ENCODE measurements around the gene DMRT3.
"Not testable (repeated sequence)": the region's sequence is repeated elsewhere in the genome, so short reads cannot be mapped to it uniquely, and the experiment has no call there.

Gene DMRT3

GRCh38 chr9:976943-977837 is 735 bp downstream of the DMRT3 start:
- H3K4me3 Mint-ChIP-seq = no peak overlapping the region
- H3K4me1 Mint-ChIP-seq = peaks cover 12% of the 10 kb centered on the region
- H3K27me3 Mint-ChIP-seq = peaks cover 83% of the 10 kb centered on the region
- H3K27ac Mint-ChIP-seq = no peak overlapping the region
- ATAC-seq (no peak), DNase-seq (no peak)
- H3K36me3 Mint-ChIP-seq (ENCODE audit: low read depth) = no peaks in the 10 kb centered on the region
- no peaks in the 10 kb centered on the region for H3K9me3 Mint-ChIP-seq

GRCh38 chr9:977838-978830 is 1.7 kb downstream of the DMRT3 start:
- Mint-ChIP-seq H3K27ac (peak overlapping the region; percentile 15), H3K4me3 (no peak overlapping the region), H3K4me1 (peaks cover 12% of the 10 kb centered on the region), H3K36me3 (ENCODE audit: low read depth) (no peaks in the 10 kb centered on the region), H3K27me3 (peaks cover 86% of the 10 kb centered on the region), H3K9me3 (no peaks in the 10 kb centered on the region)
- DNase-seq = no peak
- ATAC-seq = no peak

- Mint-ChIP-seq H3K4me1 (peaks cover 5% of the 10 kb centered on the region), H3K27me3 (peaks cover 82% of the 10 kb centered on the region), H3K9me3 (no peaks in the 10 kb centered on the region), H3K27ac (no peak overlapping the region), H3K36me3 (ENCODE audit: low read depth) (no peaks in the 10 kb centered on the region), H3K4me3 (no peak overlapping the region)
- ATAC-seq (no peak), DNase-seq (no peak)
Measured at GRCh38 chr9:979983-980382, 3.5 kb downstream of the DMRT3 start.

GRCh38 chr9:980640-981039 is 4.2 kb downstream of the DMRT3 start:
- DNase-seq (no peak), ATAC-seq (no peak)
- H3K27me3 Mint-ChIP-seq = peaks cover 79% of the 10 kb centered on the region
- H3K36me3 Mint-ChIP-seq (ENCODE audit: low read depth) = no peaks in the 10 kb centered on the region
- H3K9me3 Mint-ChIP-seq = no peaks in the 10 kb centered on the region
- no peak overlapping the region for H3K27ac Mint-ChIP-seq
- no peak overlapping the region for H3K4me3 Mint-ChIP-seq
- H3K4me1 Mint-ChIP-seq = peaks cover 4% of the 10 kb centered on the region

GRCh38 chr9:981491-981898 is 5.0 kb downstream of the DMRT3 start:
- Mint-ChIP-seq H3K27ac (no peak overlapping the region), H3K4me3 (no peak overlapping the region), H3K9me3 (no peaks in the 10 kb centered on the region), H3K27me3 (peaks cover 79% of the 10 kb centered on the region), H3K4me1 (no peaks in the 10 kb centered on the region), H3K36me3 (ENCODE audit: low read depth) (no peaks in the 10 kb centered on the region)
- ATAC-seq = no peak
- no peak for DNase-seq

GRCh38 chr9:982394-983230 is 6.2 kb downstream of the DMRT3 start:
- H3K27ac Mint-ChIP-seq = no peak overlapping the region
- no peak overlapping the region for H3K4me3 Mint-ChIP-seq
- no peaks in the 10 kb centered on the region for H3K4me1 Mint-ChIP-seq
- H3K27me3 Mint-ChIP-seq = peaks cover 80% of the 10 kb centered on the region
- no peaks in the 10 kb centered on the region for H3K36me3 Mint-ChIP-seq (ENCODE audit: low read depth)
- no peaks in the 10 kb centered on the region for H3K9me3 Mint-ChIP-seq
- no peak for DNase-seq
- ATAC-seq = no peak

GRCh38 chr9:994005-994404 is 17.6 kb downstream of the DMRT3 start:
- Mint-ChIP-seq H3K9me3 (no peaks in the 10 kb centered on the region), H3K4me3 (no peak overlapping the region), H3K27ac (no peak overlapping the region), H3K36me3 (ENCODE audit: low read depth) (no peaks in the 10 kb centered on the region), H3K27me3 (peaks cover 29% of the 10 kb centered on the region), H3K4me1 (peaks cover 4% of the 10 kb centered on the region)
- ATAC-seq = no peak
- no peak for DNase-seq

- Mint-ChIP-seq H3K9me3 (no peaks in the 10 kb centered on the region), H3K36me3 (ENCODE audit: low read depth) (no peaks in the 10 kb centered on the region), H3K27me3 (peaks cover 24% of the 10 kb centered on the region), H3K27ac (no peak overlapping the region), H3K4me1 (peaks cover 11% of the 10 kb centered on the region), H3K4me3 (no peak overlapping the region)
- DNase-seq = no peak
- no peak for ATAC-seq
Measured at GRCh38 chr9:995192-995591, 18.7 kb downstream of the DMRT3 start.

- Mint-ChIP-seq H3K4me1 (peaks cover 11% of the 10 kb centered on the region), H3K4me3 (no peak overlapping the region), H3K36me3 (ENCODE audit: low read depth) (no peaks in the 10 kb centered on the region), H3K27me3 (peaks cover 20% of the 10 kb centered on the region), H3K9me3 (no peaks in the 10 kb centered on the region), H3K27ac (no peak overlapping the region)
- no peak for ATAC-seq
- no peak for DNase-seq
Measured at GRCh38 chr9:995781-996180, 19.3 kb downstream of the DMRT3 start.

- not testable (repeated sequence) for H3K36me3 Mint-ChIP-seq (ENCODE audit: low read depth); H3K4me3 Mint-ChIP-seq; H3K27me3 Mint-ChIP-seq; H3K9me3 Mint-ChIP-seq; ATAC-seq; H3K27ac Mint-ChIP-seq
- peak; percentile 28 for DNase-seq
- peaks cover 11% of the 10 kb centered on the region for H3K4me1 Mint-ChIP-seq
Measured at GRCh38 chr9:998299-999110, 22.1 kb downstream of the DMRT3 start.

- no peaks in the 10 kb centered on the region for H3K9me3 Mint-ChIP-seq
- ATAC-seq (no peak), DNase-seq (no peak)
- H3K27ac Mint-ChIP-seq = no peak overlapping the region
- no peak overlapping the region for H3K4me3 Mint-ChIP-seq
- H3K36me3 Mint-ChIP-seq (ENCODE audit: low read depth) = no peaks in the 10 kb centered on the region
- H3K27me3 Mint-ChIP-seq = peaks cover 16% of the 10 kb centered on the region
- H3K4me1 Mint-ChIP-seq = peaks cover 11% of the 10 kb centered on the region
Measured at GRCh38 chr9:1001838-1002237, 25.4 kb downstream of the DMRT3 start.

- peaks cover 11% of the 10 kb centered on the region for H3K4me1 Mint-ChIP-seq
- no peaks in the 10 kb centered on the region for H3K36me3 Mint-ChIP-seq (ENCODE audit: low read depth)
- no peak overlapping the region for H3K27ac Mint-ChIP-seq
Measured at GRCh38 chr9:1002678-1003077, 26.2 kb downstream of the DMRT3 start.

GRCh38 chr9:1005043-1005667 is 28.7 kb downstream of the DMRT3 start:
- no peak overlapping the region for H3K4me3 Mint-ChIP-seq
- no peak overlapping the region for H3K27ac Mint-ChIP-seq
- H3K4me1 Mint-ChIP-seq = peaks cover 12% of the 10 kb centered on the region
- no peaks in the 10 kb centered on the region for H3K9me3 Mint-ChIP-seq
- no peaks in the 10 kb centered on the region for H3K36me3 Mint-ChIP-seq (ENCODE audit: low read depth)
- no peak for ATAC-seq
- H3K27me3 Mint-ChIP-seq = peaks cover 35% of the 10 kb centered on the region
- DNase-seq = no peak

More at GRCh38 chr9:1002678-1003077, 26.2 kb downstream of the DMRT3 start:
- DNase-seq (no peak), ATAC-seq (peak; percentile 48)
- Mint-ChIP-seq H3K27me3 (peaks cover 20% of the 10 kb centered on the region), H3K4me3 (no peak overlapping the region), H3K9me3 (no peaks in the 10 kb centered on the region)

All from activated naive CD8-positive, alpha-beta T cell treated with anti-CD3 and anti-CD28 coated beads, Interleukin-2, amount 50 U/mL, for 24 hours (primary cell).